SK-N-SH treated with all-trans-retinoic acid at 6 μM for 48 hours (cell line): ENCODE data around the gene FHL3.
"Not testable (repeated sequence)": the region's sequence is repeated elsewhere in the genome, so short reads cannot be mapped to it uniquely, and the experiment has no call there.

Experiments used
- ARNTL ChIP-seq: fragments of 450-650 bp; formaldehyde crosslinking; IDR thresholded peaks from 2 replicates; pipeline ENCODE4 v1.5.0; 2020; ENCODE audit warnings: low read depth, mild to moderate bottlenecking, moderate library complexity, borderline replicate concordance
- CREB5 ChIP-seq: fragments of 250-450 bp; sonication (Bioruptor Pico); IDR thresholded peaks from 2 replicates; pipeline ENCODE4 v1.5.1; 2020; ENCODE audit warnings: low read depth, mild to moderate bottlenecking, moderate library complexity
- GLIS3 ChIP-seq: fragments of 250-450 bp; sonication (Bioruptor Pico); IDR thresholded peaks from 2 replicates; pipeline ENCODE4 v1.5.0; 2020; ENCODE audit warnings: mild to moderate bottlenecking, moderate library complexity
- OSR1 ChIP-seq: fragments of 250-450 bp; sonication (Bioruptor Pico); IDR thresholded peaks from 2 replicates; pipeline ENCODE4 v1.8.0; 2022; ENCODE audit warnings: moderate library complexity, mild to moderate bottlenecking, inconsistent platforms
- PATZ1 ChIP-seq: fragments of 250-450 bp; sonication (Bioruptor Pico); IDR thresholded peaks from 2 replicates; pipeline ENCODE4 v1.8.0; 2020; ENCODE audit warnings: mild to moderate bottlenecking, moderate library complexity, borderline replicate concordance
- POU6F1 ChIP-seq: fragments of 250-450 bp; sonication (Bioruptor Pico); IDR thresholded peaks from 2 replicates; pipeline ENCODE4 v1.8.0; 2021; ENCODE audit warnings: low read depth, mild to moderate bottlenecking, moderate library complexity, borderline replicate concordance
- RARB ChIP-seq: fragments of 250-450 bp; sonication (Bioruptor Pico); IDR thresholded peaks from 2 replicates; pipeline ENCODE4 v1.8.0; 2021; ENCODE audit warnings: mild to moderate bottlenecking, moderate library complexity
- SNAI2 ChIP-seq: fragments of 250-450 bp; sonication (Bioruptor Pico); IDR thresholded peaks from 2 replicates; pipeline ENCODE4 v1.5.0; 2020; ENCODE audit warnings: mild to moderate bottlenecking, moderate library complexity
- TOX ChIP-seq: fragments of 250-450 bp; sonication (Bioruptor Pico); IDR thresholded peaks from 2 replicates; pipeline ENCODE4 v1.8.0; 2021; ENCODE audit warnings: mild to moderate bottlenecking, moderate library complexity, borderline replicate concordance
- ZFP30 ChIP-seq: fragments of 450-650 bp; formaldehyde crosslinking; IDR thresholded peaks from 2 replicates; pipeline ENCODE4 v1.5.0; 2022; ENCODE audit warnings: mild to moderate bottlenecking, moderate library complexity
- ZNF8 ChIP-seq: fragments of 450-650 bp; formaldehyde crosslinking; IDR thresholded peaks from 2 replicates; pipeline ENCODE4 v1.5.0; 2020; ENCODE audit warnings: mild to moderate bottlenecking, moderate library complexity

GRCh38 chr1:37973684-37974083, 31.6 kb downstream of the FHL3 start:
- not testable (repeated sequence) for TF ChIP-seq TOX; OSR1 (CRISPR knock-in tag); PATZ1; ZFP30; POU6F1 (CRISPR knock-in tag); CREB5 (CRISPR knock-in tag); GLIS3 (CRISPR knock-in tag); RARB (CRISPR knock-in tag); ZNF8 (CRISPR knock-in tag); SNAI2 (CRISPR knock-in tag); ARNTL
